Mesothelial cell of epicardium (in vitro differentiated cells): ENCODE measurements around the gene GABRB1. TPM values are rescaled to one million over a fixed set of nuclear protein-coding genes. Genes with fewer than 3 reads are reported as not detected.

Source experiments
- DNase-seq, 2 experiments: peaks; one replicate each; pipeline ENCODE4 v3.0.0; 2021; ENCODE audit warnings: low spot score in 2 of 2; ENCODE audit not compliant: unreplicated experiment in 2 of 2
- H3K27ac Mint-ChIP-seq: 2 replicates; pipeline ENCODE4 v1.8.0; 2021; ENCODE audit warnings: mixed read lengths
- H3K27me3 Mint-ChIP-seq: 2 replicates; pipeline ENCODE4 v1.8.0; 2021; ENCODE audit warnings: low read depth, mixed read lengths
- H3K36me3 Mint-ChIP-seq: 2 replicates; pipeline ENCODE4 v1.8.0; 2021; ENCODE audit warnings: mixed read lengths
- H3K4me1 Mint-ChIP-seq: 2 replicates; pipeline ENCODE4 v1.8.0; 2021; ENCODE audit warnings: mixed read lengths
- H3K4me3 Mint-ChIP-seq: 2 replicates; pipeline ENCODE4 v1.8.0; 2021; ENCODE audit warnings: mild to moderate bottlenecking, moderate library complexity, mixed read lengths
- H3K9me3 Mint-ChIP-seq: 2 replicates; pipeline ENCODE4 v1.8.0; 2021; ENCODE audit warnings: mixed read lengths
- CTCF ChIP-seq: fragments of 200-600 bp; sonication (generic); IDR thresholded peaks from one replicate; pipeline ENCODE4 v1.5.0; 2021; ENCODE audit warnings: antibody characterized with exemption; ENCODE audit not compliant: unreplicated experiment
- total RNA-seq: library from RNA; stranded (reverse); gene quantifications from 3 replicates; pipeline ENCODE4 v1.2.1, GENCODE V29; 2021

GABRB1 gene
- total RNA-seq, 1 donor from 2014 or later: not detected

- H3K4me3 Mint-ChIP-seq: no peak overlapping the region
- no peaks in the 10 kb centered on the region for H3K4me1 Mint-ChIP-seq
- no peaks in the 10 kb centered on the region for H3K36me3 Mint-ChIP-seq
- no peaks in the 10 kb centered on the region for H3K9me3 Mint-ChIP-seq
- DNase-seq: no peak
- H3K27me3 Mint-ChIP-seq: peaks cover 2% of the 10 kb centered on the region
- no peak for TF ChIP-seq CTCF
- no peak overlapping the region for H3K27ac Mint-ChIP-seq
Measured at GRCh38 chr4:47167081-47168035, 136.0 kb downstream of the GABRB1 start.

- H3K9me3 Mint-ChIP-seq: no peaks in the 10 kb centered on the region
- no peak overlapping the region for H3K27ac Mint-ChIP-seq
- DNase-seq: no peak
- no peak overlapping the region for H3K4me3 Mint-ChIP-seq
- no peaks in the 10 kb centered on the region for H3K4me1 Mint-ChIP-seq
- no peaks in the 10 kb centered on the region for H3K27me3 Mint-ChIP-seq
- no peak for TF ChIP-seq CTCF
- H3K36me3 Mint-ChIP-seq: no peaks in the 10 kb centered on the region
Measured at GRCh38 chr4:47184083-47184482, 152.7 kb downstream of the GABRB1 start.

- H3K27ac Mint-ChIP-seq: no peak overlapping the region
- H3K9me3 Mint-ChIP-seq: no peaks in the 10 kb centered on the region
- no peaks in the 10 kb centered on the region for H3K36me3 Mint-ChIP-seq
- H3K27me3 Mint-ChIP-seq: no peaks in the 10 kb centered on the region
- DNase-seq: no peak
- H3K4me1 Mint-ChIP-seq: no peaks in the 10 kb centered on the region
- no peak for TF ChIP-seq CTCF
- H3K4me3 Mint-ChIP-seq: no peak overlapping the region
Measured at GRCh38 chr4:47185761-47186160, 154.4 kb downstream of the GABRB1 start.

- Mint-ChIP-seq H3K4me3 (no peak overlapping the region), H3K27me3 (no peaks in the 10 kb centered on the region), H3K36me3 (no peaks in the 10 kb centered on the region), H3K27ac (no peak overlapping the region), H3K9me3 (no peaks in the 10 kb centered on the region), H3K4me1 (no peaks in the 10 kb centered on the region)
- DNase-seq: no peak
- no peak for TF ChIP-seq CTCF
Measured at GRCh38 chr4:47187608-47188007, 156.2 kb downstream of the GABRB1 start.

- Mint-ChIP-seq H3K27ac (no peak overlapping the region), H3K4me1 (no peaks in the 10 kb centered on the region), H3K9me3 (no peaks in the 10 kb centered on the region), H3K36me3 (no peaks in the 10 kb centered on the region), H3K4me3 (no peak overlapping the region), H3K27me3 (no peaks in the 10 kb centered on the region)
- no peak for DNase-seq
- no peak for TF ChIP-seq CTCF
Measured at GRCh38 chr4:47193179-47193578, 161.8 kb downstream of the GABRB1 start.
